CD4-positive, alpha-beta T cell treated with Interleukin-4 for 4 hours (primary cell): Measurements from ENCODE around the gene PCIF1.
"Not testable (repeated sequence)": the region's sequence is repeated elsewhere in the genome, so short reads cannot be mapped to it uniquely, and the experiment has no call there.

Source experiments
- DNase-seq: peaks from one replicate; pipeline ENCODE4 v3.0.0-alpha.2; 2020

PCIF1 gene

GRCh38 chr20:45948261-45948733 lies 13.8 kb downstream of the PCIF1 start:
- DNase-seq = no peak

- no peak for DNase-seq
These were observed 14.5 kb downstream of the PCIF1 start for GRCh38 chr20:45948742-45949541.

GRCh38 chr20:45949542-45950329 lies 15.3 kb downstream of the PCIF1 start:
- DNase-seq = no peak

- no peak for DNase-seq
These were observed 15.8 kb downstream of the PCIF1 start for GRCh38 chr20:45950330-45950646.

GRCh38 chr20:45951925-45952834 lies 17.7 kb downstream of the PCIF1 start:
- no peak for DNase-seq

GRCh38 chr20:45952861-45953260 lies 18.4 kb downstream of the PCIF1 start:
- DNase-seq = no peak

GRCh38 chr20:45953672-45954071 lies 19.2 kb downstream of the PCIF1 start:
- DNase-seq = no peak

- not testable (repeated sequence) for DNase-seq
These were observed 21.8 kb downstream of the PCIF1 start for GRCh38 chr20:45956326-45956725.

GRCh38 chr20:45957021-45957941 lies 22.8 kb downstream of the PCIF1 start:
- DNase-seq = no peak

GRCh38 chr20:45958593-45958992 lies 24.1 kb downstream of the PCIF1 start:
- DNase-seq = no peak

- no peak for DNase-seq
These were observed 24.6 kb downstream of the PCIF1 start for GRCh38 chr20:45959126-45959525.

- no peak for DNase-seq
These were observed 25.6 kb downstream of the PCIF1 start for GRCh38 chr20:45959956-45960630.

GRCh38 chr20:45962031-45962755 lies 27.7 kb downstream of the PCIF1 start:
- no peak for DNase-seq

GRCh38 chr20:45963059-45964005 lies 28.8 kb downstream of the PCIF1 start:
- DNase-seq = peak; percentile 37

- DNase-seq = no peak
These were observed 29.5 kb downstream of the PCIF1 start for GRCh38 chr20:45964006-45964400.

GRCh38 chr20:45965169-45966002 lies 30.9 kb downstream of the PCIF1 start:
- no peak for DNase-seq

- DNase-seq = no peak
These were observed 33.1 kb downstream of the PCIF1 start for GRCh38 chr20:45967551-45968080.

- no peak for DNase-seq
These were observed 33.7 kb downstream of the PCIF1 start for GRCh38 chr20:45968081-45968671.
